HG03103 (cell line): ENCODE measurements around the gene CACNA1E.

ENCODE experiments used
- ATAC-seq: cut with Tn5 transposase; IDR thresholded peaks from one replicate; pipeline ENCODE4 v1.9.1; 2021; ENCODE audit warnings: low read depth; ENCODE audit not compliant: unreplicated experiment

CACNA1E gene

GRCh38 chr1:181746224-181746623, 262.9 kb downstream of the CACNA1E start:
- ATAC-seq: no peak

GRCh38 chr1:181748013-181748412, 264.7 kb downstream of the CACNA1E start:
- ATAC-seq: no peak

- ATAC-seq: no peak
These were observed 270.8 kb downstream of the CACNA1E start for GRCh38 chr1:181754103-181754502.

- no peak for ATAC-seq
These were observed 276.2 kb downstream of the CACNA1E start for GRCh38 chr1:181759481-181759880.

- ATAC-seq: no peak
These were observed 280.4 kb downstream of the CACNA1E start for GRCh38 chr1:181763736-181764135.

- ATAC-seq: no peak
These were observed 282.2 kb downstream of the CACNA1E start for GRCh38 chr1:181765451-181766026.

- no peak for ATAC-seq
These were observed 283.8 kb downstream of the CACNA1E start for GRCh38 chr1:181767001-181767708.

- no peak for ATAC-seq
These were observed 285.1 kb downstream of the CACNA1E start for GRCh38 chr1:181768211-181768929.

- ATAC-seq: no peak
These were observed 285.6 kb downstream of the CACNA1E start for GRCh38 chr1:181768930-181769280.

GRCh38 chr1:181769846-181770245, 286.5 kb downstream of the CACNA1E start:
- no peak for ATAC-seq

- no peak for ATAC-seq
These were observed 289.4 kb downstream of the CACNA1E start for GRCh38 chr1:181772714-181773113.

GRCh38 chr1:181776044-181776443, 292.7 kb downstream of the CACNA1E start:
- ATAC-seq: no peak

GRCh38 chr1:181777286-181777685, 294.0 kb downstream of the CACNA1E start:
- ATAC-seq: no peak

GRCh38 chr1:181777812-181778211, 294.5 kb downstream of the CACNA1E start:
- no peak for ATAC-seq

- no peak for ATAC-seq
These were observed 295.4 kb downstream of the CACNA1E start for GRCh38 chr1:181778640-181779260.

GRCh38 chr1:181779343-181779742, 296.0 kb downstream of the CACNA1E start:
- no peak for ATAC-seq

- ATAC-seq: no peak
These were observed 299.9 kb downstream of the CACNA1E start for GRCh38 chr1:181783208-181783607.

- no peak for ATAC-seq
These were observed 300.8 kb downstream of the CACNA1E start for GRCh38 chr1:181784039-181784683.

- no peak for ATAC-seq
These were observed 306.1 kb downstream of the CACNA1E start for GRCh38 chr1:181789395-181789794.

- ATAC-seq: no peak
These were observed 308.4 kb downstream of the CACNA1E start for GRCh38 chr1:181791721-181792120.

- ATAC-seq: no peak
These were observed 310.5 kb downstream of the CACNA1E start for GRCh38 chr1:181793831-181794230.
